GM18951 (cell line): ENCODE results near the gene MAP1LC3B2.

Experiments used
- POLR2A ChIP-seq: IDR thresholded peaks from 4 replicates; pipeline ENCODE4 v1.6.1; 2011; ENCODE audit warnings: mild to moderate bottlenecking; ENCODE audit not compliant: insufficient read length, insufficient read depth; ENCODE audit errors: extremely low read depth
- in situ Hi-C: fragments of 300-500 bp; cut with MboI; formaldehyde crosslinking; loops from one replicate; pipeline ENCODE4 v1.12.0; 2022; ENCODE audit warnings: low sequenced_read_pairs, mixed read lengths, inconsistent platforms; ENCODE audit not compliant: unreplicated experiment

MAP1LC3B2 gene

DNA sequence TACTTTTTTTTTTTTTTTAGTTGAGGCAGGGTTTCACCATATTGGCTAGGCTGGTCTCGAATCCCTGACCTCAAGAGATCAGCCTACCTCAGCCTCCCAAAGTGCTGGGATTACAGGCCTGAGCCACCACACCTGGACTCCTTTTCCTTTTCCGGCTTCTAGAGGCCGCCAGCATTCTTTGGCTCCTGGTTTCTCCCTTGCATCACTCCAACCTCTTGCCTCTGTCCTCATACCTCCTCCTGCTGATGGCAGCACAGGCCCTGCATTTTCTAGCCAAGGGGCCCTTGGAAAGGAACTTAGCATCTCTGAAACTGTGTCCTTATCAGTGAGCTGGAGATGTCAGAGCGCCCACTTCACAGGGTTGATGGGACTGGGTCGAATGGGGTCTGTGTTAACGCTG lies 53.3 kb downstream of the MAP1LC3B2 start:
- no peak for TF ChIP-seq POLR2A
- in situ Hi-C loops = no loop called here

DNA sequence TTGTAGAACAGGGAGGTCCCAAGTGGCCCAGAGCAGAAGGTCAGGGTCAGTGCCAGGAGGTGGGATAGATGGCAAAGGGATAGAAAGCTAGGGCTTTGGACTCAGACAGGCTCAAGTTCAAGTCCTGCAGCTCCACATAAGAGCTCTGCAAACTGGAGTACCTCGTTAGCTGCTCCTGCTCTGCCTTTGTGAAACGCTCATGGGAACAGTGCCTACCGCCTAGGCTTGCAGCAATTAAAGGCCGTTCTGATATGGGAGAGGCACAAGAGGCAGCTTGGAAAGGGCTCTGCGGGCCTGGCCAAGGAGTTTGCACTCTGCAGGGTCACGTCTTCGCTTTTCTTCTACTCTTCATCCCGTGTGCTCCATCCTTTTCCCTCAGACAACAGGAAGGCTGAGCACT lies 54.1 kb downstream of the MAP1LC3B2 start:
- in situ Hi-C loops = no loop called here
- no peak for TF ChIP-seq POLR2A

GRCh38 chr12:116614194-116614915 lies 55.2 kb downstream of the MAP1LC3B2 start:
- no peak for TF ChIP-seq POLR2A
- in situ Hi-C loops = no loop called here

- in situ Hi-C loops = no loop called here
- TF ChIP-seq POLR2A = no peak
Observed at GRCh38 chr12:116615141-116615861, 56.1 kb downstream of the MAP1LC3B2 start.

DNA sequence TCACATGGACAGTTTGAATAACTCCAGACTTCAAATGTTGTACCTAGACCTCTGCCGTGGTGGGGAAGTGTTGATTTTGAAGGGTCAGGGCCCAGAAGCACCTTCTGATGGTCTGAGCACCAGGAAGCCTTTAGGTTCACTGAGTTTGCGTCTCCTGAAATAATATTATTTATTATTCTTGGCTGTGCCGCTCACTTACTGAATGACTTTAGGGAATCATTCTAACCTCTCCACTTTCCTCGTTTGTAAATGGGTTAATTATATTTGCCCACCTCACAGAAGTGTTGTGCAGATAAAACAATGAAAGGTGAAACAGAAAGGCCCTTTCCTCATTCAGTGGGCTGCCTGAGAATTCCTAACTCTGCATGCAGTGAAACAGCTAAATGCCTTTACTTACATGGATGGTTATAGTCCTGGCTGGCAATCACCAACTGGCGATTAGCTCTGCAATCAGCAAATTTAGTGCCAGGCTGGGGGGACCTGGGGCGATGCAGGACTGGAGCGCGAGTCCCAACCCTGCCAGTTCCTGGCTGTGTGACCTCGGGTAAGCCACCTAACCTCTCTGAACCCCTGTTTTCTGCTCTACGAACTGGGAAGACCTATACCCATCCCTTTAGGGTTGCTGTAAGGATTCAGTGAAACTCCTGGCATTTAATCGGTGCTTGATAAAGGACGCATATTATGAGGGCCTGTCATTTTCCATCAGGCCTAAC lies 57.5 kb downstream of the MAP1LC3B2 start:
- TF ChIP-seq POLR2A = no peak
- in situ Hi-C loops = no loop called here

- in situ Hi-C loops = no loop called here
Observed at GRCh38 chr12:116619246-116619645, 60.1 kb downstream of the MAP1LC3B2 start.

GRCh38 chr12:116620124-116620491 lies 60.9 kb downstream of the MAP1LC3B2 start:
- TF ChIP-seq POLR2A = no peak
- in situ Hi-C loops = no loop called here

More at GRCh38 chr12:116619246-116619645, 60.1 kb downstream of the MAP1LC3B2 start:
- no peak for TF ChIP-seq POLR2A

DNA sequence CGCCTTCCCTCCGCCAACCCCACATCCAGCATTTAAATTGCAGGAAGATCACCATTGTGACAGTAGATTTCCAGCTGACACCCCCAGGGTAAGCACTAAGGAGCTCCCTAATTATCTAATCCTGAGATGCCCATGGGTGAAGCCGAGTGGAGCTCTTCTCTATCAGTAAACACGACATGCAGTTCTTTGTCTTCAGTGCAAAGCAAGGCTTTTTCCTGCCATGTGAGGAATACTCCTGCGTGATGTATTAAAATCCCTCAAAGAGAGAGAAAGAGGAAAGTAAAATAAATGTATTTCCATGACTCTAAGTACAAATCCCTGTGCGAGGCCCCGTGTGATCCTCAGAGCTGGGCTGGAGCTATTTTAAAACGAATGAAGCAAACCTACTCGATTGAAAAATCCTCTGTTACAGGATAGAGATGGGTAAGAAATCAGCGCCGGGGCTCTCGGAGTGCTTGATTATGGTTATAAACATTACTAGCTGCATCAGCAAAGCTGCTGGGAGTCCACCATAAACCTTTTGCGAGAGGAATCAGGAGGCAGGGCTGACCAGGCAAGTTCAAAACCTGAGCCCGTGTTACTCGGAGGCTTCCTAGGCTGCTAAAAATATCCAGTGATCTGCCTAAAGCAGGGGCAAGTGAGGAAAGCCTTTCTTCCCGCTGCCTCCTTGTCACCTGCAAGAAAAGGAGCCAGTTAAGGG lies 61.5 kb downstream of the MAP1LC3B2 start:
- in situ Hi-C loops = no loop called here
- no peak for TF ChIP-seq POLR2A

GRCh38 chr12:116621194-116621593 lies 62.0 kb downstream of the MAP1LC3B2 start:
- in situ Hi-C loops = no loop called here
- no peak for TF ChIP-seq POLR2A

DNA sequence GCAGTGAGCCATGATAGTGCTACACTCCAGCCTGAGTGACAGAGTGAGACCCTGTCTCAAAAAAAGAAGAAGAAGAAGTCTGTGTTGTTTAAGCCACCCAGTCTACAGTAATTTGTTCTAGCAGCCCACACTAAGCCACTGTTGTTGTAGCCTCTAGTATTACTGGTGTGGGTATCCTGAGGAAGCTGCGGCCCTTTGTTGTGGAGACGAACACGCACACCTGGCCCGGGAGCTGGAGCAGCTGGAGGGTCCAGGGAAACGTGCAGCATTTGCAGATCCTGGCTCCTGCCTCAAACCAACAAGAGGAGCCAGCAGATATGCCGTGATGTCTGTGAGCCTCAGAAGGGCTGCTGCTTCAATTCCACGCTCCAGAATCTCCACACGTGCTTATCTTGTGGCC lies 65.3 kb downstream of the MAP1LC3B2 start:
- in situ Hi-C loops = no loop called here

GRCh38 chr12:116626153-116626552 lies 67.0 kb downstream of the MAP1LC3B2 start:
- TF ChIP-seq POLR2A = no peak
- in situ Hi-C loops = no loop called here

More for the DNA sequence above, 65.3 kb downstream of the MAP1LC3B2 start:
- no peak for TF ChIP-seq POLR2A
